ENCODE data around the gene SPPL2A.

SPPL2A gene

GRCh38 chr15:50765195-50765967 lies at the start of gene SPPL2A (continued):
- 0 out of 2 replicates have a peak, but pooled peaks have one; percentile 15 for TF ChIP-seq ZNF558 (tag by site-specific recombination; IDR thresholded peaks at IDR 0.05)
- peak; percentile 28; the same call in 1 of the 2 replicates for TF ChIP-seq ZFP69B (tag by site-specific recombination; IDR thresholded peaks at IDR 0.05)
- TF ChIP-seq SETDB1 (IDR thresholded peaks at IDR 0.05; ENCODE audit: insufficient read length, low read length), result no peak
- TF ChIP-seq ZFHX2 (tag by site-specific recombination; conservative IDR thresholded peaks at IDR 0.05), result peak; percentile 47
- no peak for TF ChIP-seq ZSCAN4 (tag by site-specific recombination; IDR thresholded peaks at IDR 0.05)
- TF ChIP-seq ZNF473 (tag by site-specific recombination; IDR thresholded peaks at IDR 0.05), result no peak
- no peak for TF ChIP-seq ZNF521 (tag by site-specific recombination; IDR thresholded peaks at IDR 0.05)
- no peak for TF ChIP-seq GLI4 (tag by site-specific recombination; IDR thresholded peaks at IDR 0.05)
- peak; percentile 44 for TF ChIP-seq ZNF510 (tag by site-specific recombination; IDR thresholded peaks at IDR 0.05; ENCODE audit: insufficient replicate concordance)
- peak; percentile 56; the same call in 1 of the 2 replicates for TF ChIP-seq ZEB2 (tag by site-specific recombination; IDR thresholded peaks at IDR 0.05)
- peak; percentile 59 for TF ChIP-seq ZBTB48 (tag by site-specific recombination; IDR thresholded peaks at IDR 0.05)
- peak; percentile 51; the same call in 1 of the 2 replicates for TF ChIP-seq ZNF501 (tag by site-specific recombination; IDR thresholded peaks at IDR 0.05)
- TF ChIP-seq ZNF2 (tag by site-specific recombination; IDR thresholded peaks at IDR 0.05), result no peak
- no peak for TF ChIP-seq FEZF1 (tag by site-specific recombination; IDR thresholded peaks at IDR 0.05)
- no peak for TF ChIP-seq YY2 (tag by site-specific recombination; IDR thresholded peaks at IDR 0.05)
- TF ChIP-seq ZNF768 (tag by site-specific recombination; IDR thresholded peaks at IDR 0.05), result no peak
- TF ChIP-seq ZNF707 (tag by site-specific recombination; IDR thresholded peaks at IDR 0.05), result no peak
- peak; percentile 39; the same call in 1 of the 2 replicates for TF ChIP-seq ZNF629 (tag by site-specific recombination; IDR thresholded peaks at IDR 0.05)
- TF ChIP-seq KLF7 (tag by site-specific recombination; IDR thresholded peaks at IDR 0.05; ENCODE audit: borderline replicate concordance), result peak; percentile 81; the same call in 1 of the 2 replicates
- no peak for TF ChIP-seq ZBTB44 (tag by site-specific recombination; IDR thresholded peaks at IDR 0.05)
- TF ChIP-seq ZNF146 (tag by site-specific recombination; IDR thresholded peaks at IDR 0.05), result no peak
- TF ChIP-seq ZNF350 (tag by site-specific recombination; IDR thresholded peaks at IDR 0.05), result no peak
- no peak for TF ChIP-seq ZNF416 (tag by site-specific recombination; IDR thresholded peaks at IDR 0.05)
- no peak for TF ChIP-seq TSHZ1 (tag by site-specific recombination; IDR thresholded peaks at IDR 0.05; ENCODE audit: borderline replicate concordance)
- TF ChIP-seq MEIS1 (CRISPR knock-in tag; IDR thresholded peaks at IDR 0.05; ENCODE audit: borderline replicate concordance), result no peak
- no peak for TF ChIP-seq ZNF449 (tag by site-specific recombination; IDR thresholded peaks at IDR 0.05)
- no peak for TF ChIP-seq ZNF292 (tag by site-specific recombination; IDR thresholded peaks at IDR 0.05; ENCODE audit: borderline replicate concordance, low read depth)
- TF ChIP-seq ZNF561 (tag by site-specific recombination; IDR thresholded peaks at IDR 0.05; ENCODE audit: borderline replicate concordance), result peak; percentile 61; the same call in 1 of the 2 replicates
- peak; percentile 75 for TF ChIP-seq KLF1 (tag by site-specific recombination; IDR thresholded peaks at IDR 0.05)
- TF ChIP-seq ZSCAN30 (tag by site-specific recombination; IDR thresholded peaks at IDR 0.05), result peak; percentile 77
- TF ChIP-seq ZNF37A (tag by site-specific recombination; IDR thresholded peaks at IDR 0.05), result no peak
- no peak for TF ChIP-seq ZNF26 (tag by site-specific recombination; IDR thresholded peaks at IDR 0.05)

Measured in HEK293 (cell line).